ENCODE results near the gene KLK13. TPM values are rescaled to one million over a fixed set of nuclear protein-coding genes. Genes with fewer than 3 reads are reported as not detected.

Gene KLK13
- total and polyA plus RNA-seq, 2 of the 8 experiments (the other 6 are each of a cell fraction or from before 2014, with no cell fraction given) = 4.2 to 4.5 TPM

GRCh38 chr19:51108066-51108804 is 43.3 kb upstream of the KLK13 start, which contains the start of gene CTU1:
Gene CTU1, minus strand, starts transcription at chr19:51108409. Its CDS starts 3,840 bp downstream, at chr19:51104569.
- peak; percentile 97 for FAIRE-seq
- no peak for TF ChIP-seq RNF2 (IDR thresholded peaks at IDR 0.05; ENCODE audit: borderline replicate concordance, low read depth, low read length, missing control alignments, poor library complexity, severe bottlenecking)
- no peak for TF ChIP-seq CEBPB (IDR thresholded peaks at IDR 0.05; ENCODE audit: low read depth, low read length)
- TF ChIP-seq RFX5 (IDR thresholded peaks at IDR 0.05; ENCODE audit: borderline replicate concordance, low read depth, low read length) = peak; percentile 67; the same call in 1 of the 2 replicates
- TF ChIP-seq, protein P1, sequence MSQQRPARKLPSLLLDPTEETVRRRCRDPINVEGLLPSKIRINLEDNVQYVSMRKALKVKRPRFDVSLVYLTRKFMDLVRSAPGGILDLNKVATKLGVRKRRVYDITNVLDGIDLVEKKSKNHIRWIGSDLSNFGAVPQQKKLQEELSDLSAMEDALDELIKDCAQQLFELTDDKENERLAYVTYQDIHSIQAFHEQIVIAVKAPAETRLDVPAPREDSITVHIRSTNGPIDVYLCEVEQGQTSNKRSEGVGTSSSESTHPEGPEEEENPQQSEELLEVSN (IDR thresholded peaks at IDR 0.05) = 0 out of 2 replicates have a peak, but pooled peaks have one; percentile 12
- TF ChIP-seq RBBP5 (IDR thresholded peaks at IDR 0.05; ENCODE audit: borderline replicate concordance, low read depth, low read length) = no peak
- peak in 1 of 2 experiments; percentile 69; a peak in 1 of 3 replicates for TF ChIP-seq POLR2A (IDR thresholded peaks at IDR 0.05; ENCODE audit: control extremely low read depth in 1 of 2, low read depth in 2 of 2, low read length in 2 of 2)
- TF ChIP-seq SIN3A (conservative IDR thresholded peaks at IDR 0.05 in 1 of 2, IDR thresholded peaks at IDR 0.05 in 1 of 2; ENCODE audit: low read depth in 1 of 2, low read length in 2 of 2) = peak in 1 of 2 experiments; percentile 99; a peak in 2 of 4 replicates
- TF ChIP-seq SP2 (IDR thresholded peaks at IDR 0.05; ENCODE audit: low read length) = no peak
- TF ChIP-seq TAF7 (optimal IDR thresholded peaks at IDR 0.05; ENCODE audit: borderline replicate concordance, low read depth, low read length) = no peak
- TF ChIP-seq POLR2AphosphoS5 (IDR thresholded peaks at IDR 0.05; ENCODE audit: low read depth, low read length) = peak; percentile 37; the same call in 1 of the 2 replicates

More at GRCh38 chr19:51108066-51108804, 43.3 kb upstream of the KLK13 start, which contains the start of gene CTU1:
- Histone ChIP-seq H3K27ac (ENCODE audit: low read depth, low read length) (no peak within 1 kb of the TSS), H2AFZ (ENCODE audit: low read length) (no peak within 1 kb of the TSS; the same call in 1 of the 2 replicates), H3K79me2 (ENCODE audit: control insufficient read depth in 1 of 2, insufficient read depth in 2 of 2, low read length in 2 of 2) (no peaks in the 10 kb centered on the region), H2BK15ac (ENCODE audit: low read length) (no peak within 1 kb of the TSS), H2AK5ac (ENCODE audit: low read depth, low read length) (no peak within 1 kb of the TSS), H4K91ac (replicated peaks; ENCODE audit: insufficient read length, low read length) (no peak within 1 kb of the TSS), H3K4me1 (replicated peaks in 1 of 4; ENCODE audit: control insufficient read depth in 3 of 4, insufficient read depth in 4 of 4, low read length in 3 of 4) (peaks cover 0 to 6% (median 0%) of the 10 kb centered on the region in 4 experiments; a peak in 3 of 7 replicates), H4K20me1 (replicated peaks in 1 of 2; ENCODE audit: control insufficient read depth in 1 of 2, insufficient read depth in 2 of 2, low read length in 2 of 2) (peaks cover 2 to 6% of the 10 kb centered on the region in 2 experiments), H3K4ac (replicated peaks; ENCODE audit: insufficient read length, low read depth, low read length) (no peak within 1 kb of the TSS), H3K27me3 (replicated peaks in 1 of 4; ENCODE audit: control insufficient read depth in 3 of 4, extremely low read depth in 1 of 4, insufficient read depth in 3 of 4, low read length in 3 of 4) (peaks cover 0 to 13% (median 0%) of the 10 kb centered on the region in 4 experiments; a peak in 3 of 7 replicates), H4K8ac (ENCODE audit: extremely low read depth, insufficient read depth, low read length) (peak within 1 kb of the TSS; percentile 60; the same call in 1 of the 2 replicates), H3K9ac (replicated peaks in 1 of 4; ENCODE audit: extremely low read depth in 1 of 4, low read depth in 3 of 4, low read length in 3 of 4) (peak within 1 kb of the TSS in 3 of 4 experiments; percentile 15 to 59 (median 28); a peak in 5 of 7 replicates), H2BK20ac (ENCODE audit: low read length) (no peak within 1 kb of the TSS), H3K56ac (replicated peaks; ENCODE audit: insufficient read length, low read depth, low read length) (no peak within 1 kb of the TSS), H3K9me3 (ENCODE audit: insufficient read depth in 2 of 2, low read depth in 1 of 2, low read length in 1 of 2) (no peaks in the 10 kb centered on the region), H2BK12ac (ENCODE audit: low read depth, low read length) (no peak within 1 kb of the TSS), H3K4me2 (ENCODE audit: insufficient read depth in 1 of 2, low read depth in 2 of 2, low read length in 2 of 2) (peak within 1 kb of the TSS; percentile 88 to 89), H2BK5ac (ENCODE audit: low read depth, low read length) (no peak within 1 kb of the TSS), H3K14ac (ENCODE audit: insufficient read length) (no peak within 1 kb of the TSS), H3K18ac (ENCODE audit: extremely low read depth, low read length) (no peak within 1 kb of the TSS), H3K4me3 (ENCODE audit: extremely low read depth in 1 of 4, insufficient read depth in 2 of 4, low read depth in 3 of 4, low read length in 4 of 4) (peak within 1 kb of the TSS; percentile 69 to 92 (median 81)), H3K79me1 (ENCODE audit: low read depth, low read length) (peaks cover 4% of the 10 kb centered on the region), H2BK120ac (replicated peaks; ENCODE audit: low read depth, low read length) (no peak within 1 kb of the TSS), H3K23ac (ENCODE audit: insufficient read length) (no peak within 1 kb of the TSS), H3K23me2 (ENCODE audit: low read depth, low read length) (peaks cover 11% of the 10 kb centered on the region), H4K5ac (ENCODE audit: insufficient read length, low read depth, low read length) (no peak within 1 kb of the TSS), H3K36me3 (ENCODE audit: control insufficient read depth in 2 of 4, insufficient read depth in 4 of 4, low read length in 3 of 4) (peaks cover 0 to 7% (median 1%) of the 10 kb centered on the region in 4 experiments; a peak in 2 of 8 replicates)
- ChIA-PET POLR2A (ENCODE audit: partially characterized antibody) (interaction anchor here (0.7 to 0.8 kb wide), 2 partner anchors 12 to 312 kb away, joined by 3 read pairs; no protein-coding TSS in a partner anchor), CTCF (ENCODE audit: partially characterized antibody) (interaction anchor here (1.0 kb wide), 1 partner anchor 12 kb away, joined by 3 read pairs; no protein-coding TSS in a partner anchor)
- WGBS, 2 experiments (ENCODE audit: extremely low coverage in 1 of 2, insufficient coverage in 1 of 2, insufficient read length in 1 of 2, insufficient replicate concordance in 2 of 2, low coverage in 1 of 2, low lambda C conversion rate in 2 of 2, missing lambda C conversion rate in 1 of 2) = 1% methylated on average over 38 of the region's 43 CpGs; no CpG with 5 or more reads in 1 of the 2 experiments
- DNase-seq (ENCODE audit: low read depth in 1 of 2, low spot score in 2 of 2) = peak; percentile 94 to 98
